ENCODE measurements around the gene SERGEF. TPM values are rescaled to one million over a fixed set of nuclear protein-coding genes. Genes with fewer than 3 reads are reported as not detected.

SERGEF gene
- polyA plus RNA-seq, 2 of the 4 experiments (the other 2 are of a cell fraction) = 20.7 to 24.1 TPM

DNA sequence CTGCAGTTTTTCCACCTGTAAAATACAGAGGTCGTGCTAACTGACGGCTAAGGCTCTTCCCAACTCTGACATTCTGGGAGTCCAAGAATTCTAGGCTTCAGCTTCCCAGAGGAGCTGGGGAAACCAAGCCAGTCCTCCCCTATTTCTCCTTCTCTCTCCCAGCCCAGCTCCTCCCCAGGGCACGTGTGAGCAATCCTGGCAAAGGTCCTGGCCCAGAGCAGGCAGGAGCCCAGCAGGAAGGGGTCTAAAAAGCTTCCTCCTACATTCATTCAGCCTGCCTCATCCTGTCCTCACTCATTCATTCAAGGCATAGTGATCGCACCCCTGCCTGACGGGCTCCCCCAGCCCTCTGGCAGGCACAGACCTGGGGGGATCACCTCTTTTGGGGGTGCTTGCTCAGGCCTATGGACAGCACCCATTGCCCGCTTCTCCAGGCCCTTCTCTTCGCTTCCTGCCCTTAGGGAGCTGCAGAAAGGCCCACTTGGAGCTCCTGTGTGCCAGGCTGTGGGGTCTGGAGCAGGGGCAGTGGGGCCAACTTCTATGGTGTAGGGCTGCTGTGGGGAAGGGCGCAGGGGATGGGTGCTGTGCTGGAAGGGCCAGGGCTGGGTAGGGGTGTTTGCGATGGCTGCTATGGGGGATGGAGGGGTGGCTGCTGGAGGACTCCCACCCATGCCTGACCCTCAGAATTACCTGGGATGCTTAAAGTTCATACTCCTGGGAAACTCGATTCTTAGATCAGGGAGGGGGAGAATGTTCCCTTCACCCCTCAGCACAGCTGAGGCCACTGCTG lies 268.5 kb downstream of the SERGEF start:
- ChIA-PET POLR2A (interaction anchor here (0.6 kb wide), 1 partner anchor 155 kb away, joined by 4 read pairs; no protein-coding TSS in a partner anchor), CTCF (interaction anchor here (1.0 to 9.8 kb wide), 2 partner anchors 13 to 40 kb away, joined by 3 to 94 read pairs; no protein-coding TSS in a partner anchor)
- Histone ChIP-seq H3K9me3 (no peaks in the 10 kb centered on the region), H3K27ac (no peak overlapping the region), H3K4me2 (no peak overlapping the region), H3K4me3 (no peak overlapping the region), H3K4me1 (no peaks in the 10 kb centered on the region)
- WGBS (ENCODE audit: missing lambda C conversion rate) = 39% methylated on average over 10 of the region's 10 CpGs
- TF ChIP-seq TFCP2L1 (CRISPR knock-in tag; IDR thresholded peaks at IDR 0.05) = no peak
- TF ChIP-seq, protein P1, sequence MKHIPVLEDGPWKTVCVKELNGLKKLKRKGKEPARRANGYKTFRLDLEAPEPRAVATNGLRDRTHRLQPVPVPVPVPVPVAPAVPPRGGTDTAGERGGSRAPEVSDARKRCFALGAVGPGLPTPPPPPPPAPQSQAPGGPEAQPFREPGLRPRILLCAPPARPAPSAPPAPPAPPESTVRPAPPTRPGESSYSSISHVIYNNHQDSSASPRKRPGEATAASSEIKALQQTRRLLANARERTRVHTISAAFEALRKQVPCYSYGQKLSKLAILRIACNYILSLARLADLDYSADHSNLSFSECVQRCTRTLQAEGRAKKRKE (CRISPR knock-in tag; IDR thresholded peaks at IDR 0.05; ENCODE audit: low read depth) = no peak
- TF ChIP-seq MYC (IDR thresholded peaks at IDR 0.05; ENCODE audit: borderline replicate concordance, low read length) = no peak
- no peak for TF ChIP-seq ESRRA (IDR thresholded peaks at IDR 0.05; ENCODE audit: borderline replicate concordance, low read length)
- no peak for TF ChIP-seq GATA3 (IDR thresholded peaks at IDR 0.05; ENCODE audit: borderline replicate concordance)
- no peak for FAIRE-seq
- no peak for DNase-seq (ENCODE audit: low read depth in 1 of 2, low spot score in 1 of 2)
- peak in 1 of 2 experiments; percentile 25; a peak in 2 of 6 replicates for ATAC-seq

DNA sequence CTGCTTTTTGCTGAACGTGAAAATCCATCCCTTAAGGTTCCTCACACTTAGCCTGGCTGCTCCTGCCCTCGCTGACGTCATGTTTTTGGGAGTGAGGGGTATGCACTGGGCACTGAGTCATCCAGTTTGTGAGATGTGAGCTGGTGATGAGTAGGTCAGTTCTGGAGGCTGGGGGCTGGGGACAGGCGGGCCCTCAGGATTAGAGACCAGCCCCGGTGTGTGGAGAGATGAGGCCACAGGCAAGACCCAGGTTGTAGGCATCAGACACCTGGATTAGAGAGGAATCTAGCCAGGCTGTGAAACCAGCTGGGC lies 269.1 kb downstream of the SERGEF start:
- POLR2A ChIA-PET = interaction anchor here (0.6 kb wide), 1 partner anchor 156 kb away, joined by 4 read pairs; no protein-coding TSS in a partner anchor
- H3K27ac ChIP-seq = no peak overlapping the region

DNA sequence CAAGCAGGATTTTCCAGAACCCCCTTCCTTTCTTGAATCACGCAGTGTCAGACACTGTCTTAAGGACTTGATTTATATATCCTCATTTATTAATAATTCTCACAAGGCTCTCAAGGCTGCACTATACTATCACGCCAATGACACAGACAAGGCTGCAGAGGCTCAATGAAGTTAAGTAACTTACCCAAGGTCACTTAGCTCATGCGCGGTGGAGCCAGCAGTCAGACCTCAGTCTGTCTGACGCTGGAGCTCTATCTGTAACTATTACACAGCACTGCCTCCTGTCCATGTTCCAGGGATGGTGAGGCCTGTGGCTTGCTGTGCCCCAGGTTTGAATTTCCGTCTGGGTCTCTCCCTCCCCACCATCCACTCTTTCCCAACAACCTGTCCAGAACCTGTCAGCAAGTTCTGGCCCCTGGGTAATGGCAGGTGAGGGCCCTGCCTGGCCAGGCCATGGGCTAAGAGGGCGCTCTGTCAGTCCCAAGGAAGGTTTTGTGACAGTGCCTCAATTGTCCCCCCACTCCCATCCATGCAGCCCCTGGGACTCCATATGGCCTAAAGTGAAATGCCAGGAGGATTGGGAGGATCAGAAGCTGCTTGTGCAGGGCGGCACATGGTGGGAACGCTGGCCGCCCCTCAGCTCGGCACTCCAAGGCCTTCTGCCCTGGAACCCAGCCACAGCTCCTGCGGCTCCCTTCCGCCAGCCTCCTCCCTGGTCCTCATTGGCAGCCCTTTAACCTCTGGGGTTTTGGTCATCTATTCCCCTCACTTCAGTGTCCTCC lies 269.6 kb downstream of the SERGEF start:
- Histone ChIP-seq H3K4me3 (no peak overlapping the region), H3K4me2 (no peak overlapping the region), H3K27ac (no peak overlapping the region), H3K4me1 (no peaks in the 10 kb centered on the region), H3K9me3 (no peaks in the 10 kb centered on the region)
- ChIA-PET CTCF (interaction anchor here (1.0 to 9.8 kb wide), 4 partner anchors 12 to 238 kb away, joined by 3 to 94 read pairs (median 4); no protein-coding TSS in a partner anchor), POLR2A (interaction anchor here (0.6 kb wide), 1 partner anchor 156 kb away, joined by 4 read pairs; no protein-coding TSS in a partner anchor)
- no peak for DNase-seq (ENCODE audit: low read depth in 1 of 2, low spot score in 1 of 2)
- no peak for FAIRE-seq
- ATAC-seq = no peak
- 79% methylated on average over 12 of the region's 13 CpGs for WGBS (ENCODE audit: missing lambda C conversion rate)
- TF ChIP-seq JUNB (IDR thresholded peaks at IDR 0.05) = no peak
- TF ChIP-seq MAZ (IDR thresholded peaks at IDR 0.05; ENCODE audit: borderline replicate concordance, low read depth, low read length) = no peak
- TF ChIP-seq, protein P2, sequence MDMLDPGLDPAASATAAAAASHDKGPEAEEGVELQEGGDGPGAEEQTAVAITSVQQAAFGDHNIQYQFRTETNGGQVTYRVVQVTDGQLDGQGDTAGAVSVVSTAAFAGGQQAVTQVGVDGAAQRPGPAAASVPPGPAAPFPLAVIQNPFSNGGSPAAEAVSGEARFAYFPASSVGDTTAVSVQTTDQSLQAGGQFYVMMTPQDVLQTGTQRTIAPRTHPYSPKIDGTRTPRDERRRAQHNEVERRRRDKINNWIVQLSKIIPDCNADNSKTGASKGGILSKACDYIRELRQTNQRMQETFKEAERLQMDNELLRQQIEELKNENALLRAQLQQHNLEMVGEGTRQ (IDR thresholded peaks at IDR 0.05) = no peak
- no peak for TF ChIP-seq RCOR1 (IDR thresholded peaks at IDR 0.05; ENCODE audit: low read depth, low read length)
- TF ChIP-seq BHLHE40 (IDR thresholded peaks at IDR 0.05; ENCODE audit: low read depth, low read length) = no peak
- no peak for TF ChIP-seq EHF (CRISPR knock-in tag; IDR thresholded peaks at IDR 0.05)
- TF ChIP-seq, protein P3, sequence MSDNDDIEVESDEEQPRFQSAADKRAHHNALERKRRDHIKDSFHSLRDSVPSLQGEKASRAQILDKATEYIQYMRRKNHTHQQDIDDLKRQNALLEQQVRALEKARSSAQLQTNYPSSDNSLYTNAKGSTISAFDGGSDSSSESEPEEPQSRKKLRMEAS (IDR thresholded peaks at IDR 0.05) = no peak
- TF ChIP-seq TFCP2L1 (CRISPR knock-in tag; IDR thresholded peaks at IDR 0.05) = no peak
- no peak for TF ChIP-seq MYC (IDR thresholded peaks at IDR 0.05; ENCODE audit: borderline replicate concordance, low read length)
- TF ChIP-seq ZFP36 (IDR thresholded peaks at IDR 0.05; ENCODE audit: borderline replicate concordance, partially characterized antibody) = no peak
- no peak for TF ChIP-seq CHD4 (IDR thresholded peaks at IDR 0.05; ENCODE audit: borderline replicate concordance)
- TF ChIP-seq, protein P4, sequence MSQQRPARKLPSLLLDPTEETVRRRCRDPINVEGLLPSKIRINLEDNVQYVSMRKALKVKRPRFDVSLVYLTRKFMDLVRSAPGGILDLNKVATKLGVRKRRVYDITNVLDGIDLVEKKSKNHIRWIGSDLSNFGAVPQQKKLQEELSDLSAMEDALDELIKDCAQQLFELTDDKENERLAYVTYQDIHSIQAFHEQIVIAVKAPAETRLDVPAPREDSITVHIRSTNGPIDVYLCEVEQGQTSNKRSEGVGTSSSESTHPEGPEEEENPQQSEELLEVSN (IDR thresholded peaks at IDR 0.05; ENCODE audit: borderline replicate concordance, low read depth) = no peak

More for the DNA sequence above, 269.1 kb downstream of the SERGEF start:
- H3K4me1 ChIP-seq = no peaks in the 10 kb centered on the region
- FAIRE-seq (no peak), DNase-seq (ENCODE audit: low read depth in 1 of 2, low spot score in 1 of 2) (no peak), ATAC-seq (peak in 1 of 2 experiments; percentile 8; a peak in 2 of 6 replicates)
- TF ChIP-seq, protein P5, sequence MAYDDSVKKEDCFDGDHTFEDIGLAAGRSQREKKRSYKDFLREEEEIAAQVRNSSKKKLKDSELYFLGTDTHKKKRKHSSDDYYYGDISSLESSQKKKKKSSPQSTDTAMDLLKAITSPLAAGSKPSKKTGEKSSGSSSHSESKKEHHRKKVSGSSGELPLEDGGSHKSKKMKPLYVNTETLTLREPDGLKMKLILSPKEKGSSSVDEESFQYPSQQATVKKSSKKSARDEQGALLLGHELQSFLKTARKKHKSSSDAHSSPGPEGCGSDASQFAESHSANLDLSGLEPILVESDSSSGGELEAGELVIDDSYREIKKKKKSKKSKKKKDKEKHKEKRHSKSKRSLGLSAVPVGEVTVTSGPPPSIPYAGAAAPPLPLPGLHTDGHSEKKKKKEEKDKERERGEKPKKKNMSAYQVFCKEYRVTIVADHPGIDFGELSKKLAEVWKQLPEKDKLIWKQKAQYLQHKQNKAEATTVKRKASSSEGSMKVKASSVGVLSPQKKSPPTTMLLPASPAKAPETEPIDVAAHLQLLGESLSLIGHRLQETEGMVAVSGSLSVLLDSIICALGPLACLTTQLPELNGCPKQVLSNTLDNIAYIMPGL (CRISPR knock-in tag; IDR thresholded peaks at IDR 0.05; ENCODE audit: borderline replicate concordance) = no peak
- TF ChIP-seq CHD4 (IDR thresholded peaks at IDR 0.05; ENCODE audit: borderline replicate concordance) (no peak), FOSB (CRISPR knock-in tag; IDR thresholded peaks at IDR 0.05) (no peak), KDM5A (IDR thresholded peaks at IDR 0.05) (no peak), HOXB13 (CRISPR knock-in tag; IDR thresholded peaks at IDR 0.05; ENCODE audit: low read depth) (no peak), CBX2 (IDR thresholded peaks at IDR 0.05; ENCODE audit: borderline replicate concordance, low read depth) (no peak), EP300 (IDR thresholded peaks at IDR 0.05) (no peak), POLR2A (IDR thresholded peaks at IDR 0.05; ENCODE audit: low read length) (no peak), EHMT2 (IDR thresholded peaks at IDR 0.05; ENCODE audit: low read depth) (no peak), SMC3 (IDR thresholded peaks at IDR 0.05) (no peak), TFCP2L1 (CRISPR knock-in tag; IDR thresholded peaks at IDR 0.05) (no peak), FOSL2 (IDR thresholded peaks at IDR 0.05) (no peak), FOSL2 (CRISPR knock-in tag; IDR thresholded peaks at IDR 0.05) (no peak), HOXB5 (CRISPR knock-in tag; IDR thresholded peaks at IDR 0.05) (no peak), FOXS1 (CRISPR knock-in tag; IDR thresholded peaks at IDR 0.05) (no peak)
- TF ChIP-seq, protein P6, sequence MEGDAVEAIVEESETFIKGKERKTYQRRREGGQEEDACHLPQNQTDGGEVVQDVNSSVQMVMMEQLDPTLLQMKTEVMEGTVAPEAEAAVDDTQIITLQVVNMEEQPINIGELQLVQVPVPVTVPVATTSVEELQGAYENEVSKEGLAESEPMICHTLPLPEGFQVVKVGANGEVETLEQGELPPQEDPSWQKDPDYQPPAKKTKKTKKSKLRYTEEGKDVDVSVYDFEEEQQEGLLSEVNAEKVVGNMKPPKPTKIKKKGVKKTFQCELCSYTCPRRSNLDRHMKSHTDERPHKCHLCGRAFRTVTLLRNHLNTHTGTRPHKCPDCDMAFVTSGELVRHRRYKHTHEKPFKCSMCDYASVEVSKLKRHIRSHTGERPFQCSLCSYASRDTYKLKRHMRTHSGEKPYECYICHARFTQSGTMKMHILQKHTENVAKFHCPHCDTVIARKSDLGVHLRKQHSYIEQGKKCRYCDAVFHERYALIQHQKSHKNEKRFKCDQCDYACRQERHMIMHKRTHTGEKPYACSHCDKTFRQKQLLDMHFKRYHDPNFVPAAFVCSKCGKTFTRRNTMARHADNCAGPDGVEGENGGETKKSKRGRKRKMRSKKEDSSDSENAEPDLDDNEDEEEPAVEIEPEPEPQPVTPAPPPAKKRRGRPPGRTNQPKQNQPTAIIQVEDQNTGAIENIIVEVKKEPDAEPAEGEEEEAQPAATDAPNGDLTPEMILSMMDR (IDR thresholded peaks at IDR 0.05) = no peak
- no peak overlapping the region for H3K4me2 ChIP-seq
- 36% methylated on average over 5 of the region's 5 CpGs for WGBS (ENCODE audit: missing lambda C conversion rate)
- H3K4me3 ChIP-seq = no peak overlapping the region
- no peaks in the 10 kb centered on the region for H3K9me3 ChIP-seq
- CTCF ChIA-PET = interaction anchor here (1.0 to 9.8 kb wide), 3 partner anchors 12 to 235 kb away, joined by 3 to 94 read pairs (median 5); no protein-coding TSS in a partner anchor

Data from A549 (cell line).